GM21423 (cell line): ENCODE measurements around the gene SECISBP2.
A peak's percentile ranks its signal among the peaks of the same experiment; 100 is the strongest.
"Not testable (repeated sequence)": the region's sequence is repeated elsewhere in the genome, so short reads cannot be mapped to it uniquely, and the experiment has no call there.

ENCODE experiments used
- ATAC-seq: cut with Tn5 transposase; IDR thresholded peaks from one replicate; pipeline ENCODE4 v1.9.1; 2021; ENCODE audit warnings: mild to moderate bottlenecking, moderate library complexity; ENCODE audit not compliant: unreplicated experiment

SECISBP2 gene

GRCh38 chr9:89363311-89363670 lies 45.0 kb downstream of the SECISBP2 start:
- ATAC-seq, result no peak

- ATAC-seq, result no peak
Measured at GRCh38 chr9:89363921-89364665, 45.8 kb downstream of the SECISBP2 start.

GRCh38 chr9:89364666-89365531 lies 46.6 kb downstream of the SECISBP2 start:
- no peak for ATAC-seq

DNA sequence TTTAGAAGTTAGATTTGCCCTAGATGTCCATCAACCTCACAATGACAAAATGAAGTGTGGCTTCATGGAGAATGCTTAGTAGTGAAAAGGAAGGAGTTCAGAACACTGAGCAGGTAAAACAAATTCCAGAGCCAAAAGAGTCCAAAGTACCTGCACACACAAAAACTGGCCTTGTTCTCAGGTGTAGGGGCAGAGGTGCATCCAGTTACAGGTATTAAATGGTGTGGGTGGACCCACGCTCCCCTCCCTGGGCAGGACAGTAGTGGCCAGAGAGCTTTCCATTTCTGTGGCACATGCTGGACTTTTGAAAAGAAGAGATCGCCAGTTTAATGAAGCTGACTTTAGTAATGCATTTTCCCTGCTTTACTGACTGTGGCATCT lies 47.2 kb downstream of the SECISBP2 start:
- ATAC-seq, result no peak

- no peak for ATAC-seq
Measured at GRCh38 chr9:89366711-89367110, 48.4 kb downstream of the SECISBP2 start.

- no peak for ATAC-seq
Measured at GRCh38 chr9:89367281-89367680, 49.0 kb downstream of the SECISBP2 start.

- no peak for ATAC-seq
Measured at GRCh38 chr9:89367726-89368437, 49.6 kb downstream of the SECISBP2 start.

GRCh38 chr9:89368550-89368949 lies 50.2 kb downstream of the SECISBP2 start:
- ATAC-seq, result no peak

- no peak for ATAC-seq
Measured at GRCh38 chr9:89368978-89369377, 50.7 kb downstream of the SECISBP2 start.

GRCh38 chr9:89370593-89370992 lies 52.3 kb downstream of the SECISBP2 start:
- no peak for ATAC-seq

DNA sequence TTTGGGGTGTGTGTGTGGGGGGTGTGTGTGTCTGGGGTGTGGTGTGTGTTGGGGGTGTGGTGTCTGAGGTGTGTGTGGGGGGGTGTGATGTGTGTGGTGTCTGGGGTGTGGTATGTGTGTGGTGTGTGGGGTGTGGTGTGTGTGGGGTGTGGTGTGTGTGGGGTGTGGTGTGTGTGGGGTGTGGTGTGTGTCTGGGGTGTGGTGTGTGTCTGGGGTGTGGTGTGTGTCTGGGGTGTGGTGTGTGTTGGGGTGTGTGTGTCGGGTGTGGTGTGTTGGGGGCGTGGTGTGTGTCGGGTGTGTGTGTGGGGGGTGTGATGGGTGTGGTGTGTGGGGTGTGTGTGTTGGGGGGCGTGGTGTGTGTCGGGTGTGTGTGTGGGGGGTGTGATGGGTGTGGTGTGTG lies 53.5 kb downstream of the SECISBP2 start:
- ATAC-seq, result not testable (repeated sequence)

DNA sequence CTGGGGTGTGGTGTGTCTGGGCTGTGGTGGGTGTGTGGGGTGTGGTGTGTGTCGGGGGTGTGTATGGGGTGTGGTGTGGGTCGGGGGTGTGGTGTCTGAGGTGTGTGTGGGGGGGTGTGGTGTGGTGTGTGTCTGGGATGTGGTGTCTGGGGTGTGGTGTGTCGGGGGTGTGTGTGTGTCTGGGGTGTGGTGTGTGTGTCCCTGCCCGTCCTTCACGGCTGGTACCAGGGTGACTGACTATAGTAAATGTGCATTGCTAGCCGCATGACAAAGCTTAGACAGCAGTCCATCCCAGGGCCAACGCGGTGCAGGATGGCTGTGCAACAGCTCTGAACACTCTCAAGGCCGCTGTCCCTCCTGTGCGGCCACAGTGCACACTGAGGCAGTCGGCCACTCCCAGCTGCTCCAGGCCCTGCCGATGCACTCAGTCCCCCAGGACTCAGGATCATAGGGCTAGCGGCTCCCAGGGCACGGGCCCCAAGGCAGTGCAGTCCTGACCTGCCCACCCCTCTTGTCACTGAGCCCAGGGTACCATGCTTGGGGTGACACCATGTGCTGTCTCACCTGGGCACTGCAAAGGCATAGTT lies 54.0 kb downstream of the SECISBP2 start:
- ATAC-seq, result no peak

- ATAC-seq, result no peak
Measured at GRCh38 chr9:89372979-89373378, 54.7 kb downstream of the SECISBP2 start.

DNA sequence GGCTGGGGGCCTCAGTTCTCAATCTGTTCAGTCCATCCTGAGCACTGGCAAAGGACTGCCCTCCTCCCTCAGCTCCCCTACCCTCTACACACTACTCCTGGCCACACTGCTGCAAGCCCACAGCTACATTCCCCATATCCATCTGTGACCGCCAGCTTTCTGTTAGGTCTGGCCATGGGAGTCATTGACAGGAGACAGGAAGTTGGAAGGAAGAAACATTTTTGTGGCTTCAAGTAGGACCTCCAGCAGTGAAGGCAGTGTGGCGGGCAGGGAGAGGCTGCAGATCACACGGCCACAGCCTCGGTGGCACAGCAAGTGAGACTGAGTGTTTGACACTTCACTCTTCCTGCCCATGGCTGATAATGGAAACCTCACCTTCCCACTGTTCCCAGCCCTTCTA lies 55.9 kb downstream of the SECISBP2 start:
- ATAC-seq, result no peak

DNA sequence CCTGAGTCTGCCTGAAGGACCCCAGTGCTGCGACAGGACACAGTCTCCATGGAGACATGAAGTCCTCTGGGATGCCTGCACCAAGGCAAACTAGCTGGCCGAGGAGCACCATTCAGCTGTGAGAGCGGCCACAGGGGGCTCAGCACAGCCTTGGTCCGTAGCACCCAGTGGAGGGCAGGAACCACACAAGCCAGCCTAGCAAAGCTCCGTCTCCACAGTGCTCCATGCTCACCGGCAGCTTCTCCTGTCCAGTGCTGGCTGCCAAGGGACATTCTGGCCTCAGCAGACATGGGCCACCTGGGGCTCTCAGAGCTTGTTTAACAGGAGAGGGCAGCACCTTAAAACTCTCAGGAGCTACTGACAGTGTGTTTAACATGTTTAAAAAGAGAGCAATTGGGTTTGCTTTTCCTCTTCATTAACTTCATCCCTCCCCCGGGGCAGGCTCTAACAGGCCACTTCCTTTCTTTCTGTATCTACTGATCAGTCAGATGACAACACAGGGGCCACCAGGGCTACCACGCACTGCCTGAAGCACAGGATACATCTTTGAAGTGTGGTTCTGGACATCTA lies 57.0 kb downstream of the SECISBP2 start:
- peak; percentile 73 for ATAC-seq

GRCh38 chr9:89376286-89376685 lies 58.0 kb downstream of the SECISBP2 start:
- no peak for ATAC-seq

- no peak for ATAC-seq
Measured at GRCh38 chr9:89376741-89377351, 58.5 kb downstream of the SECISBP2 start.

DNA sequence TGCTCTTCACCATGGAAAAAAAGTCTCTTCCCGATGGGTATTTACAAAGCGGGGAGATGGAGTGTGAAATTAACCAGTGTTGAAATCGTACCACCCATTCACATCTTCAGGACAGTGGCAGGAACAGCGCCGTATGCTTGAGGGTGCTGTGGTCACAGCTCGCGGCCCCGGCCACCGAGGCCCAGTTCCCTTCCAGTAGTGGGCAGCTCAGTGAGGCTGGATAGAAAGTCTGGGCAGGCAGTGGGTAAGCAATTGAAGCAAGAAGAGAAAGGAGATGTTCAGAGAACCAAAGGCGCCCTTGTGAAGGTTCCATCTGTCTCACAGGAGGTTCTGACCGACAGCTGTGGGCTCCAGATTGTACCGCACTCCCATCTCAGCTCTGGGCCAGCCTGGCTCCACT lies 59.1 kb downstream of the SECISBP2 start:
- ATAC-seq, result no peak

DNA sequence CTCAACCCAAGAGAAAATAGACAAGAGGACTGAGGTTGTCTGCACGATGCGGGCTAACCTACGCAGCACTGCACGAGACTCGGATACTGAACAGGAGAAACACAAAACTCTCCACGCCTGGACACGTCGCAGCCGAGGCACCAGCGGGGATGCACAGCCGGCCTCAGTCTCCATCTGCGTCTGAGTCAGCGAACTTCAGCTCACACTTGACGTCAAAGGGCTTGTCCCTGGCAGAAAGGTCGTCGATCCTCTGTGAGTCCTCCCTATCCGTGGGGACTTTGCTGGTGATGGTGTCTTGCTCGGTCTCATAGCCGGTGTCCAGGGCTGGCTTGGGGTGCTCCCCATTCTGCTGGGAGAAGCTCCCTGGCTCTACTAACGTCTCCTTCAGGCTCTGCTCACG lies 60.2 kb downstream of the SECISBP2 start:
- ATAC-seq, result no peak

DNA sequence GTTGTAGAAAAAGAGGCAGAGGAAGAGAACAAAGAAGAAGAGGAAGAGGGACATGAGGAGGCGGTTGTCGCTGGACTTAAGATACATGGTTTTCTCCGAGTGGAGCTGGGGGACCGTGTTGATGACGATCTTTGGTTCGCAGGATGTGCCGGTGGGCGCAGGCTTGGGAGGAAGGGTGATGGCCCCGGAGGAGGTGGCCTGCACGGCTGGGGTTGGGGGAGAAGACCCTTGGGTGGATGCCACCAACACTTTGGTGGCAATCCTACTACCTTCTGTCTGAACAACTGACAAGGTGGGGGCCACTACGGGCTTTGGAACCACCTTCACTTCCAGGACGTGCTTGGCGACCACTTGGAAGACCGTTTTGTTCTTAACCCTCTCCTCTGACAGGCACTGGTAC lies 60.7 kb downstream of the SECISBP2 start:
- no peak for ATAC-seq
